ENCODE data around the gene ADGRF3. TPM values are rescaled to one million over a fixed set of nuclear protein-coding genes. Genes with fewer than 3 reads are reported as not detected.

ADGRF3 gene
- total and polyA plus RNA-seq, 2 donors (not counting 1 experiment from before 2014, with no cell fraction given), result 0.47 to 1.00 TPM

DNA sequence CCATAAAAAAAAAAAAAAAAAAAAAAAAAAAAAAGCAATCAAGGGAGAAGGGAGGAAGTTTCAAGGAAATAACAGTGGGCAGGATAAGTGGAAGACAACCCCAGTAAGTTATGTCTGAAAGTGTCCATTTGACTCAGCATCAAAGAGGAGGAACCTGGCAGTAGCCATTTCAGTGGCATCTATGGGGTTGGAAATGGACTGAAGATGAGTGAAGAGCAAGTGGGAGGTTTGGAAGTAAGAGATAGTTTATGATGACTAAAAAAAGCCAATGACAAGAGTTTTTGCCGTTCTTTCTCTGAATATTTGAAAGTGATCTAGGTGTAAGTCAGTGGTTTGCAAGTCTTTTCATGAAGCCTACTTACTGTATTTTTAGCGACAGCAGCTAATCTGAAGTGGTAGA is 9.9 kb downstream of the ADGRF3 start:
- ChIA-PET POLR2A (no interaction called here), CTCF (no interaction called here)
- ATAC-seq (ENCODE audit: low read depth) (no peak), DNase-seq (no peak)
- WGBS (ENCODE audit: insufficient coverage), result 96% methylated on average over 2 of the region's 2 CpGs
- Histone ChIP-seq H3K27me3 (replicated peaks in 1 of 4; ENCODE audit: control extremely low read depth in 1 of 4, control insufficient read depth in 3 of 4, insufficient read depth in 4 of 4, low read length in 3 of 4) (no peaks in the 10 kb centered on the region), H3K9ac (ENCODE audit: low read length) (no peak overlapping the region), H3K4me2 (replicated peaks; ENCODE audit: low read depth, low read length, poor library complexity, severe bottlenecking) (no peak overlapping the region), H3K36me3 (replicated peaks in 1 of 2; ENCODE audit: control extremely low read depth in 1 of 2, control insufficient read depth in 1 of 2, extremely low read depth in 1 of 2, insufficient read depth in 2 of 2, low read length in 1 of 2) (no peaks in the 10 kb centered on the region), H3K27ac (ENCODE audit: low read length in 2 of 2) (no peak overlapping the region), H3K4me3 (ENCODE audit: control extremely low read depth in 1 of 5, extremely low read depth in 1 of 5, insufficient read depth in 1 of 5, low read depth in 2 of 5, low read length in 4 of 5) (no peak overlapping the region), H3K4me1 (ENCODE audit: control insufficient read depth in 2 of 2, insufficient read depth in 2 of 2, low read length in 2 of 2) (no peaks in the 10 kb centered on the region), H3K79me2 (ENCODE audit: control insufficient read depth, insufficient read depth, low read length) (no peaks in the 10 kb centered on the region), H3K9me3 (ENCODE audit: control extremely low read depth in 1 of 3, control insufficient read depth in 2 of 3, insufficient read depth in 1 of 3, low read length in 2 of 3) (no peaks in the 10 kb centered on the region), H4K20me1 (ENCODE audit: control insufficient read depth, insufficient read depth, low read length, poor library complexity, severe bottlenecking) (no peaks in the 10 kb centered on the region), H2AFZ (ENCODE audit: insufficient read depth, low read depth, low read length, poor library complexity, severe bottlenecking) (no peak overlapping the region)
- H3K9me3 Mint-ChIP-seq (ENCODE audit: insufficient read depth), result no peaks in the 10 kb centered on the region
- H3K27me3 Mint-ChIP-seq, result no peaks in the 10 kb centered on the region
- H3K4me1 Mint-ChIP-seq, result no peaks in the 10 kb centered on the region
- H3K4me3 Mint-ChIP-seq, result no peak overlapping the region
- no peak for TF ChIP-seq EZH2 (IDR thresholded peaks at IDR 0.05; ENCODE audit: borderline replicate concordance, insufficient read depth, low read depth, low read length, poor library complexity, severe bottlenecking)
- TF ChIP-seq, protein P1, sequence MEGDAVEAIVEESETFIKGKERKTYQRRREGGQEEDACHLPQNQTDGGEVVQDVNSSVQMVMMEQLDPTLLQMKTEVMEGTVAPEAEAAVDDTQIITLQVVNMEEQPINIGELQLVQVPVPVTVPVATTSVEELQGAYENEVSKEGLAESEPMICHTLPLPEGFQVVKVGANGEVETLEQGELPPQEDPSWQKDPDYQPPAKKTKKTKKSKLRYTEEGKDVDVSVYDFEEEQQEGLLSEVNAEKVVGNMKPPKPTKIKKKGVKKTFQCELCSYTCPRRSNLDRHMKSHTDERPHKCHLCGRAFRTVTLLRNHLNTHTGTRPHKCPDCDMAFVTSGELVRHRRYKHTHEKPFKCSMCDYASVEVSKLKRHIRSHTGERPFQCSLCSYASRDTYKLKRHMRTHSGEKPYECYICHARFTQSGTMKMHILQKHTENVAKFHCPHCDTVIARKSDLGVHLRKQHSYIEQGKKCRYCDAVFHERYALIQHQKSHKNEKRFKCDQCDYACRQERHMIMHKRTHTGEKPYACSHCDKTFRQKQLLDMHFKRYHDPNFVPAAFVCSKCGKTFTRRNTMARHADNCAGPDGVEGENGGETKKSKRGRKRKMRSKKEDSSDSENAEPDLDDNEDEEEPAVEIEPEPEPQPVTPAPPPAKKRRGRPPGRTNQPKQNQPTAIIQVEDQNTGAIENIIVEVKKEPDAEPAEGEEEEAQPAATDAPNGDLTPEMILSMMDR (IDR thresholded peaks at IDR 0.05), result no peak
- no peak overlapping the region for H3K27ac Mint-ChIP-seq
- intact Hi-C loops (cut with micrococcal nuclease), result no loop called here

DNA sequence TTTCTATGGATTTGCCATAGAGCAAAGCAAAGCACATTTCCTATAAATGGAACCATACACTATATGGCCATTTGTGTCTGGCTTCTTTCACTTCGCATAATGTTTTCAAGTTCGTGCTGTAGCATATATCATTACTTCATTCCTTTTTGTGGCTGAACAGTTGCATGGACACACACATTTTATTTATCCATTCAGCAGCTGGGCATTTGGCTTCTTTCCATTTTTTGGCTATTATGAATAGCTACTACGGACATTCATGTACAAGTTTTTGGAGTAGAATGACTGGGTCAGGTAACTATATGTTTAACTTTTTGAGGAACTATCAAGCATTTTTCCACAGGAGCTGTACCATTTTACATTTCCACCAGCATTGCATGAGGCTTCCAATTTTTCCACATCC is 11.4 kb downstream of the ADGRF3 start:
- ATAC-seq (ENCODE audit: low read depth) (no peak), DNase-seq (no peak)
- H4K20me1 ChIP-seq (ENCODE audit: control insufficient read depth, insufficient read depth, low read length, poor library complexity, severe bottlenecking), result no peaks in the 10 kb centered on the region
- no peaks in the 10 kb centered on the region for H3K27me3 Mint-ChIP-seq
- peaks cover 0 to under 1% of the 10 kb centered on the region in 2 donors for H3K4me1 ChIP-seq (ENCODE audit: control insufficient read depth in 2 of 2, insufficient read depth in 2 of 2, low read length in 2 of 2)
- no peak overlapping the region for H3K9ac ChIP-seq (ENCODE audit: low read length)
- H2AFZ ChIP-seq (ENCODE audit: insufficient read depth, low read depth, low read length, poor library complexity, severe bottlenecking), result no peak overlapping the region
- no peaks in the 10 kb centered on the region for H3K9me3 ChIP-seq (ENCODE audit: control extremely low read depth in 1 of 3, control insufficient read depth in 2 of 3, insufficient read depth in 1 of 3, low read length in 2 of 3)
- TF ChIP-seq, protein P1 (IDR thresholded peaks at IDR 0.05), result no peak
- TF ChIP-seq EZH2 (IDR thresholded peaks at IDR 0.05; ENCODE audit: borderline replicate concordance, insufficient read depth, low read depth, low read length, poor library complexity, severe bottlenecking), result no peak
- H3K36me3 ChIP-seq (replicated peaks in 1 of 2; ENCODE audit: control extremely low read depth in 1 of 2, control insufficient read depth in 1 of 2, extremely low read depth in 1 of 2, insufficient read depth in 2 of 2, low read length in 1 of 2), result no peaks in the 10 kb centered on the region
- H3K27me3 ChIP-seq (replicated peaks in 1 of 4; ENCODE audit: control extremely low read depth in 1 of 4, control insufficient read depth in 3 of 4, insufficient read depth in 4 of 4, low read length in 3 of 4), result no peaks in the 10 kb centered on the region
- no peaks in the 10 kb centered on the region for H3K9me3 Mint-ChIP-seq (ENCODE audit: insufficient read depth)
- no peak overlapping the region for H3K4me3 ChIP-seq (ENCODE audit: control extremely low read depth in 1 of 5, extremely low read depth in 1 of 5, insufficient read depth in 1 of 5, low read depth in 2 of 5, low read length in 4 of 5)
- no peak overlapping the region for H3K27ac Mint-ChIP-seq
- ChIA-PET CTCF (no interaction called here), POLR2A (no interaction called here)
- no peak overlapping the region for H3K4me2 ChIP-seq (replicated peaks; ENCODE audit: low read depth, low read length, poor library complexity, severe bottlenecking)
- no peaks in the 10 kb centered on the region for H3K4me1 Mint-ChIP-seq
- no peak overlapping the region for H3K4me3 Mint-ChIP-seq
- no peaks in the 10 kb centered on the region for H3K79me2 ChIP-seq (ENCODE audit: control insufficient read depth, insufficient read depth, low read length)
- H3K27ac ChIP-seq (ENCODE audit: low read length in 2 of 2), result no peak overlapping the region
- intact Hi-C loops (cut with micrococcal nuclease), result no loop called here
- 83% methylated on average over 2 of the region's 3 CpGs for WGBS (ENCODE audit: insufficient coverage)
